Endometrial microvascular endothelial cells (primary cell): ENCODE measurements around the gene PPP4R4. TPM values are rescaled to one million over a fixed set of nuclear protein-coding genes. Genes with fewer than 3 reads are reported as not detected.
"Not testable (repeated sequence)": the region's sequence is repeated elsewhere in the genome, so short reads cannot be mapped to it uniquely, and the experiment has no call there.

ENCODE experiments used
- in situ Hi-C: cut with HindIII; loops from 2 replicates; pipeline ENCODE4 v1.10.0; 2017; ENCODE audit warnings: low sequenced_read_pairs, low pct_unique_long_range_greater_than_20kb; ENCODE audit errors: inconsistent ontology term
- total RNA-seq: library from RNA; depleted of rRNA; stranded (reverse); fragments of >200 nt; gene quantifications from one replicate; pipeline ENCODE4 v1.2.3, GENCODE V29; 2015; ENCODE audit errors: inconsistent ontology term

PPP4R4 gene
- total RNA-seq, 1 donor from 2014 or later: not detected

GRCh38 chr14:94292872-94293577, 118.9 kb downstream of the PPP4R4 start, which contains the start of gene SERPINA10:
SERPINA10 (minus strand) TSS chr14:94293268; CDS start chr14:94290593, 2,675 bp downstream.
- in situ Hi-C loops: no loop called here

DNA sequence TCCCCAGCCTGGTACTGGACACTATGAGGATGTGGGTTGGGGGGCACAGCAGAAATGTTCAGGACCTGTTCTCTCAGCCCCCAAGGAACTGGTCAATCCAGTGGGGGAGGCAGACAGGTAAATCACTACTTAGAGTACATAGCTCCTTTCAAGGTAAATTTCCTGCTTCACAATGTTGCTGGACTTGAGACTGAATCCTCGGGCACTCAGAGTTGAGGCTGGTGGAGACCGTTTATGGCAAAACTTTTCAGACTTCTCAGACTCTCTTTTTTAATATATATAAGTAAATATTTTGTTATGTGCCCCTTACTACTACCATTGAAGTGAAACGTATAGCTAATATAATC, 119.4 kb downstream of the PPP4R4 start:
- in situ Hi-C loops: no loop called here

GRCh38 chr14:94295360-94296180, 121.4 kb downstream of the PPP4R4 start:
- in situ Hi-C loops: no loop called here

DNA sequence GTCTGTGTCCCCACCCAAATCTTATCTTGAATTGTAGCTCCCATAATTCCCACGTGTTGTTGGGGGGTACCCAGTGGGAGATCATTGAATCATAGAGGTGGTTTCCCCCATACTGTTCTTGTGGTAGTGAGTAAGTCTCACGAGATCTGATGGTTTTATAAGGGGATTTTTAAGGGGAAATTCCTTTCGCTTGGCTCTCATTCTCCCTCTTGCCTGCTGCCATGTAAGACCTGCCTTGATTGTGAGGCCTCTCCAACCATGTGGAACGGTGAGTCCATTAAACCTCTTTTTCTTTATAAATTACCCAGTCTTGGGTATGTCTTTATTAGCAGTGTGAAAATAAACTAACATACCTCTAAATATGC, 122.0 kb downstream of the PPP4R4 start:
- in situ Hi-C loops: not testable (repeated sequence)

DNA sequence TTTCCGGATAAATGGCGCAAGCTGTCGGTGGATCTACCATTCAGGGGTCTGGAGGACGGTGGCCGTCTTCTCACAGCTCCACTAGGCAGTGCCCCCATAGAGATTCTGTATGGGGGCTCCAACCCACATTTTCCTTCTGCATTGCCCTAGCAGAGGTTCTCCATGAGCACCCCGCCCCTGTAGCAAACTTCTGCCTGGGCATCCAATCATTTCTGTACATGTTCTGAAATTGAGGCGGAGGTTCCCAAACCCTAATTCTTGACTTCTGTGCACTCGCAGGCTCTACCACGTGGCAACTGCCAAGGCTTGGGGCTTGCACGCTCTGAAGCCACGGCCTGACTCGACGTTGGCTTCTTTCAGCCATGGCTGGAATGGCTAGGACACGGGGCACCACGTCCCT, 124.0 kb downstream of the PPP4R4 start:
- in situ Hi-C loops: no loop called here

DNA sequence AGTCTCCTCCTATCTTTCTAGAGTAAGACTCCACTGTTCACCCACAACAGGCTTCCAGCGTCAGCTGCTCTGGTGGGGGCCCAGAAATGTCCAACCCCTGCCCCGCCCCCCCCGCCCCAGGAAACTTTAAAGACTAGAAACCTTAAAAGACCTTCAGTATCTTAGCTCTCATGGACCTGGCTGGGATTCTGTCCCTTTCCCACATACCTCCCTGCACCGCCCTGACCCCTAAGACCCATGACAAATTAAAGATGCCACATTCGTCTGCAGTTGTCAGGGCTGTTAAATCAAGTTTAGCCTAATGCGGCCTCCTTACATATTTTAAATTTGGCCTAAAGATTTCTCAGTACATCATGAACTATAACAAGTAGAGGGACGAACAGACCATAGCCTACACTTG, 129.0 kb downstream of the PPP4R4 start:
- in situ Hi-C loops: no loop called here

DNA sequence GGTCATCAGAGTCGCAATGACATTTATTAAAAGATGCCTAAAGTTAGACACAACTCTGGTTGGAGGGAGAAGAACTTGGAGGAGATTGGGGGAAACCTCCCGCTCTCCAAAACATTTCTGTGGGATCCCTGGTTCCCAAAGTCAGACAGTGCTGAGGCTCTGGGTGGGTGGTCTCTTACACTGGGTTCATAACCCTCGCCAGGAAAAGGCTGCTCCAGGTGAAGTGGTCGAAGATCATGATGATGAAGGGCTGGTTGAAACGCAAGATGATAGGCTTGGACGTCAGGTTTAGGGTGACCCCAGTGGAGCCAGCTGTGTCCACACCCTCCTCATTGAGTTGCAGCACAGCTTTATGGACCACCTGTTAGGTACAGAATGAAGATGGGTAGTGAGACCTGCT, 130.1 kb downstream of the PPP4R4 start:
- in situ Hi-C loops: no loop called here

DNA sequence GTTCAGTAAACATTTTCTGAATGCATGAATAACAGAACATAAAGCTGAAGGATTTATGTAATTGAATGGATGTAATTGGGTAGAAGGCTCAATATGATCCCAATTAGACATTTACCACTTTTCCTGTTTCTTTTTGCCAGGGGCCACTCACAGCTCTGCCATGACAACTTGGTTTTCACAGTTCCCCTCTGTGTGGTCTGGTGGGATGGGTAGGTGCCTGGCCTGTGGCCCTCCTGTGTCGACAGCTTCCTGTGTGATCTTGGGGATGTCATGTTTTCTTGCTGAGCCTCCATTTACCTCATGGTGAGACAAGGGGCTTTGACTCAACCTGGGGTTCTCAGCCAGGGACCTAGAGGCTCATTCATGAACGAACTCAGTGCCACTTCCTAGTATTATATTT, 131.5 kb downstream of the PPP4R4 start:
- in situ Hi-C loops: no loop called here

- in situ Hi-C loops: no loop called here
Measured at GRCh38 chr14:94306047-94306978, 132.2 kb downstream of the PPP4R4 start.

DNA sequence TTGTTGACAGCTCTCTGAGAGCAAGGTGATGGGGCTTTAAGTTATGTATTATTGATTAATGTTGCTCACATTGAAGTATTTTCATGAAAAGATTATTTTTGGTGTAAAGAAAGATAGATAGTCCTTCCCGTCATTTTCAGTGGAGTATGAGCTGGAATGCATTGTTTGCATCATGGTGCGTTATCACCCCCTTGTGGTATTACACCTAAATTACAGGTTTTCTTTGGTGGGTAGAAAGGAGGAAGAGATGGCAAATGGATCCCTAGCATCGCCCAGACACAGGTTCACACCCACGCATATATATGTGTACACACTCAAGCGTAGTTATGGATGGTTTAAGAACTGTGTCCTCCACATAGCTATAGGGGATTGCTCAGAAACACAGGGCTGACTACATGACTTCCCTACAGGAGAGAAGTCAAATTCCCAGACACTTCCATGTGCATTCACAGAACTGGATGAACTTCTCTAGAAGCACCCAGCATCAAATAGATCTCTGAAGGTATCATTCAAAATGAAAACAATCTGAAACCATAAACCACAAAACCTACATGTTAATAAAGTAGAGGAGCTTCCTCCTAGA, 133.4 kb downstream of the PPP4R4 start:
- in situ Hi-C loops: no loop called here

DNA sequence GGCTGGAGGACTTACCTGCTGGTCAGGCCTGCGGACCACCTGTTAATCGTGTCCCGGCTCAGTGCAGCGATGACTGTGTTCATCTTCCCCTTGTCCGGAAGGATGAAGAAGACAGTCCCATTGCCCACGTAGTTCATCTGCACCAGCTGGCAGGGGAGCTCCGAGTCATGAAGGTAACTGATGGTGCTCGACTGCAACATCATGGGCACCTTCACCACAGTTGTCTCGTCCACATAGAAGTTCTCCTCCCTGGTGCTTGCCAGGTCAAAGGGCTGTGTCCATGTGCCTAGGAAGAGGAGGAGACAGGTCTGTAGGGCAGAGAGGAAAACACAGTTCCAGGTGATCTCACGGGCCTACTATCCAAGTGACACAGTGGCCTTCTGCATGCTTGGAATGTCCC, 135.6 kb downstream of the PPP4R4 start:
- in situ Hi-C loops: no loop called here

DNA sequence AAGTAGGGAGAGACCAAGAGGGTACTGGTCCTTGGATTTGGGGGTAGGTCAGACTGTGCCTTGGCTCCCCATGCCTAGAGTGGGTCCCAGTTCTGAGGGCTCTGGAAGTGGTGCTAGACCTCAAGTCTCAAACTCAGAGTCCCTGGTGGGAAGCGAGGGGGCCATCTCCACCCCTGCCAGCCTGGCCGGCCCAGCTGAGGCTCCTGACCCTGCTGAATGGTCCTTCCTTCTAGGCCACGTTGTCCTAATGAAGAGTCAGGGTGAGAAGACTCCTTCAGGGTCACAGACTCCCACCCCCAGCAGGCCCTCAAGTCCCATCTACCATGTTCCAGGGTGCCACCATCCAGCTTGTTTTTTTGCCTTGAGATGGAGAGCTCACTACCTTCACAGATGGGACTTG, 136.1 kb downstream of the PPP4R4 start:
- in situ Hi-C loops: no loop called here

DNA sequence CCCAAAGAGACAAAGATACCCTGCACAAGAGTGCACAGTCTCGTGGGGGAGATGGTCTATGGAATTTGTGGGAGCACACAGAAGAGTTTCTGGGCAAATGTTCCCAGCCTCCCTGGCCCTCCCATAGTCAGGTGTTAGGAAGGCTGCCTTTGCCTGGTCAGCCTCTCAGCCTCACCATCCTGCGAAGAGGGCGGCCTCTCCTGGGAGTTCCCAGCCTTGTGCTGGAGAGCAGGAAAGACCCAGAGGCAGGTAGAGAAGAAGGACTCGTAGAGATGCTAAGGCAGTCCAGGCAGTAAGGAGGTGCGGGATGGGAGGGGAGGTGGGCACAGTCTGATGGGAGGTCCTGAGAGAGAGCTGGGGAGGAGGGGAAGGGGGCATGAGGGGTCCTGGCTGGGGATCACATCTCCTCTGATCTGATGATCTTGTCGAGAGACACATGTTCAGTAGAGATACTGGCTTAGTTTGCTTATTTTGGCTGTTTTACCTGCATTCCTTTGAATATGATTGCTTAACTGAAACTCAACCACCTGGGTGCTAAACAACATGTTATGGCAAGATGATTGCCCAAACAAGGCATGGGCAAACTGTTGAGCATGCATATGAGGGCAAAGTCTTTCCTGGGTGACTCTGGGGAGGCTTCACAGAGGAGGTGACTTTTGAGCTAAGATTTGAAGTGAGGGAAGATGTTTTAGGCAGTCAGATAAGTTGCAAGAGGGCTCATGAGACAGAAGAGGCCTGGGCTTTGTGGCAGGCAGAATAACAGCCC, 138.5 kb downstream of the PPP4R4 start:
- in situ Hi-C loops: no loop called here

GRCh38 chr14:94313991-94314655, 140.0 kb downstream of the PPP4R4 start:
- in situ Hi-C loops: no loop called here

DNA sequence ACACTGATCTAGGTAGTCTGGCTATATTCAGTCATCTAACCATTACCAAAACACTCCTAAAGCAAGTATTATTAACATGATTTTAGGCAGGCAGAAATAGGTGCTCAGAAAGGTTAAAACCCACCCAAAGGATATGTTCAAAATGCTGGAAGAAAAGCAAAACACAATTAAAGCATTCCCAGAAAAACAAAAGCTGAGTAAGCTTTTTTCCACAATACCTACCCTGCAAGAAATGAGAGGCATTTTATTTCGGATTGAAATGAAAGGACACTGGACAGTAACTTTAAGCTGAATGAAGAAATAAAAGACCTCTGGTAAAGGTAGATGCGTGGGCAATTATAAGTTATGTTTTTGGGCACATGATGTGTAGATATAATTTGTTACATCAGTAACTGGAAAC, 140.8 kb downstream of the PPP4R4 start:
- in situ Hi-C loops: no loop called here

GRCh38 chr14:94316692-94317091, 142.6 kb downstream of the PPP4R4 start:
- in situ Hi-C loops: no loop called here

DNA sequence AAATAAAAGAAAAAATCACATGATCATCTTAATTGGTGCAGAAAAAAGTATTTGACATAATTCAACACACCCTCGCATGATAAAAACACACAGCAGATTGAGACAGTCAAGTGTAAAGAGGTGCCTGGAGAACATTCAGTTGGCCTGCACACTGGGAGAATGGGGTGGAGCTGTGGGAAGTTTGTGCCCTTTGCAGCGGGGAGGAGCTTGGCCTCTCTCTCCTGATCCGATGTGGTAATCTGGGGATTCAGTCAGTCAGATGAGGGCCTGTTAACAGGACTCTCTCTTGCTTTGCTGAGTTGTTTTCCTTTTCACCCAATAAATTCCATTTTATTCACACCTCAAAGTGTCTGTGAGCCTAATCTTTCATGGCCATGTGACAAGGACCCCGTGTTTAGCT, 143.1 kb downstream of the PPP4R4 start:
- in situ Hi-C loops: no loop called here

- in situ Hi-C loops: no loop called here
Measured at GRCh38 chr14:94320243-94320642, 146.1 kb downstream of the PPP4R4 start.
